PC-9 (cell line): ENCODE data around the gene KIFAP3. TPM values are rescaled to one million over a fixed set of nuclear protein-coding genes. Genes with fewer than 3 reads are reported as not detected.
"Not testable (repeated sequence)": the region's sequence is repeated elsewhere in the genome, so short reads cannot be mapped to it uniquely, and the experiment has no call there.

Experiments
- BruUV-seq: library from RNA; stranded (reverse); fragments of 400-500 nt; replicated peaks from 2 replicates; lab custom pipeline; 2021; lab: Mats Ljungman, UMichigan
- CTCF ChIA-PET: fragments of 300-600 bp; sonication (Branson Sonifier 250); formaldehyde crosslinking; loops from one replicate; lab custom pipeline; 2022; ENCODE audit warnings: antibody characterized with exemption; lab: Charles Lee
- POLR2A ChIA-PET: fragments of 300-600 bp; sonication (Branson Sonifier 250); formaldehyde crosslinking; loops from one replicate; lab custom pipeline; 2022; ENCODE audit warnings: antibody characterized with exemption; ENCODE audit not compliant: unreplicated experiment; lab: Charles Lee
- DNase-seq, 2 experiments: peaks; one replicate each; pipeline versions ENCODE4 v3.0.0 to v3.0.0-alpha.2; 2015 to 2022; ENCODE audit warnings: mixed read lengths in 1 of 2
- H2AFZ ChIP-seq: fragments of 200-600 bp; sonication (generic); 2 replicates; pipeline ENCODE4 v1.8.1; 2017; ENCODE audit warnings: antibody characterized with exemption
- H3F3A ChIP-seq: fragments of 200-600 bp; sonication (generic); 2 replicates; pipeline ENCODE4 v1.8.1; 2017; ENCODE audit warnings: antibody characterized with exemption, mild to moderate bottlenecking, low read depth; ENCODE audit not compliant: insufficient read depth
- H3K27ac ChIP-seq: fragments of 200-600 bp; sonication (generic); 2 replicates; pipeline ENCODE4 v1.6.1; 2016; ENCODE audit warnings: mixed run types
- H3K27me3 ChIP-seq: fragments of 200-600 bp; sonication (generic); 2 replicates; pipeline ENCODE4 v1.6.1; 2016; ENCODE audit warnings: low read depth, mixed run types; ENCODE audit not compliant: insufficient read depth
- H3K36me3 ChIP-seq: fragments of 200-600 bp; sonication (generic); 2 replicates; pipeline ENCODE4 v1.6.1; 2016; ENCODE audit warnings: low read depth, mixed run types
- H3K4me1 ChIP-seq: fragments of 200-600 bp; sonication (generic); replicated peaks from 2 replicates; pipeline ENCODE4 v1.6.1; 2016; ENCODE audit warnings: mixed run types; ENCODE audit not compliant: insufficient read depth
- H3K4me2 ChIP-seq: fragments of 200-600 bp; sonication (generic); 2 replicates; pipeline ENCODE4 v1.6.1; 2017; ENCODE audit warnings: mixed run types
- H3K4me3 ChIP-seq: fragments of 200-600 bp; sonication (generic); 2 replicates; pipeline ENCODE4 v1.6.1; 2016; ENCODE audit warnings: mixed run types
- H3K79me2 ChIP-seq: fragments of 200-600 bp; sonication (generic); 2 replicates; pipeline ENCODE4 v1.6.1; 2017; ENCODE audit warnings: low read depth, mixed run types
- H3K9me2 ChIP-seq: fragments of 200-600 bp; sonication (generic); 2 replicates; pipeline ENCODE4 v1.8.1; 2017; ENCODE audit warnings: mild to moderate bottlenecking; ENCODE audit not compliant: insufficient read depth
- H3K9me3 ChIP-seq: fragments of 200-600 bp; sonication (generic); 2 replicates; pipeline ENCODE4 v1.8.1; 2016; ENCODE audit warnings: low read depth; ENCODE audit not compliant: insufficient read depth
- H4K20me1 ChIP-seq: fragments of 200-600 bp; sonication (generic); 2 replicates; pipeline ENCODE4 v1.8.1; 2017; ENCODE audit not compliant: insufficient read depth
- EZH2 ChIP-seq: fragments of 200-600 bp; sonication (generic); IDR thresholded peaks from 2 replicates; pipeline ENCODE4 v1.8.0; 2017; ENCODE audit warnings: antibody characterized with exemption, low read depth
- intact Hi-C: fragments of 100-400 bp; cut with micrococcal nuclease; formaldehyde crosslinking; loops from one replicate; pipeline ENCODE4 v1.10.0; 2022; ENCODE audit not compliant: unreplicated experiment
- total RNA-seq: library from RNA; stranded (reverse); gene quantifications from 2 replicates; pipeline ENCODE4 v1.2.3, GENCODE V29; 2021
- TF ChIP-seq, protein P1 (sequence below): fragments of 200-600 bp; sonication (generic); conservative IDR thresholded peaks from 2 replicates; pipeline ENCODE4 v1.6.1; 2017; ENCODE audit warnings: mixed run types, antibody characterized with exemption, mild to moderate bottlenecking, moderate library complexity

KIFAP3 gene
- total RNA-seq, 1 experiment from 2014 or later: 9.7 TPM

DNA sequence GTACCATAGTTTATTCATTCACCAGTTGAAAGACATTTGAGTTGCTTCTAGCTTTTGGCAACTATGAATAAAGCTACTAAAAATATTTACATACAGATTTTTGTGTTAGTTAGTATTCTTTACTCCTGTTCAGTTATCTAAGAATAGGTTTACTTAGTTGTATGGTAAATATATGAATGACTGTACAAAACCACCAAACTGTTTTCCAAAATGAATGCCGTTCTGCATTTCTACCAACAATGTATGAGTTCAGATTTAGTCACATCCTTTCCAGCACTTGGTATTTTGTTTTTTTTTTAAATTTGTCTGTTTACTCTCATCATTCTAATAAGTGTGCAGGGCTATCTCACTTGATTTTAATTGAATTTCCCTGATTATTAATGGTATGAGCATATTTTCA lies 3.4 kb upstream of the KIFAP3 start:
- Histone ChIP-seq H4K20me1 (no peaks in the 10 kb centered on the region), H3K36me3 (no peaks in the 10 kb centered on the region), H3F3A (no peaks in the 10 kb centered on the region), H3K4me3 (no peak overlapping the region), H3K9me3 (no peaks in the 10 kb centered on the region), H3K27ac (no peak overlapping the region), H3K4me2 (no peak overlapping the region), H3K27me3 (no peaks in the 10 kb centered on the region), H3K79me2 (0 out of 2 replicates have a peak, but pooled peaks cover 7% of the 10 kb centered on the region), H3K9me2 (no peaks in the 10 kb centered on the region), H2AFZ (no peak overlapping the region), H3K4me1 (peaks cover 14% of the 10 kb centered on the region; the same call in 1 of the 2 replicates)
- CTCF ChIA-PET: no interaction called here
- POLR2A ChIA-PET: no interaction called here
- intact Hi-C loops: loop anchor here (10.0 kb wide), 1 partner anchor 487 kb away; no protein-coding TSS in a partner anchor
- DNase-seq: no peak
- TF ChIP-seq, protein P1, sequence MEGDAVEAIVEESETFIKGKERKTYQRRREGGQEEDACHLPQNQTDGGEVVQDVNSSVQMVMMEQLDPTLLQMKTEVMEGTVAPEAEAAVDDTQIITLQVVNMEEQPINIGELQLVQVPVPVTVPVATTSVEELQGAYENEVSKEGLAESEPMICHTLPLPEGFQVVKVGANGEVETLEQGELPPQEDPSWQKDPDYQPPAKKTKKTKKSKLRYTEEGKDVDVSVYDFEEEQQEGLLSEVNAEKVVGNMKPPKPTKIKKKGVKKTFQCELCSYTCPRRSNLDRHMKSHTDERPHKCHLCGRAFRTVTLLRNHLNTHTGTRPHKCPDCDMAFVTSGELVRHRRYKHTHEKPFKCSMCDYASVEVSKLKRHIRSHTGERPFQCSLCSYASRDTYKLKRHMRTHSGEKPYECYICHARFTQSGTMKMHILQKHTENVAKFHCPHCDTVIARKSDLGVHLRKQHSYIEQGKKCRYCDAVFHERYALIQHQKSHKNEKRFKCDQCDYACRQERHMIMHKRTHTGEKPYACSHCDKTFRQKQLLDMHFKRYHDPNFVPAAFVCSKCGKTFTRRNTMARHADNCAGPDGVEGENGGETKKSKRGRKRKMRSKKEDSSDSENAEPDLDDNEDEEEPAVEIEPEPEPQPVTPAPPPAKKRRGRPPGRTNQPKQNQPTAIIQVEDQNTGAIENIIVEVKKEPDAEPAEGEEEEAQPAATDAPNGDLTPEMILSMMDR: no peak
- TF ChIP-seq EZH2: no peak
- no TSS peak for BruUV-seq

DNA sequence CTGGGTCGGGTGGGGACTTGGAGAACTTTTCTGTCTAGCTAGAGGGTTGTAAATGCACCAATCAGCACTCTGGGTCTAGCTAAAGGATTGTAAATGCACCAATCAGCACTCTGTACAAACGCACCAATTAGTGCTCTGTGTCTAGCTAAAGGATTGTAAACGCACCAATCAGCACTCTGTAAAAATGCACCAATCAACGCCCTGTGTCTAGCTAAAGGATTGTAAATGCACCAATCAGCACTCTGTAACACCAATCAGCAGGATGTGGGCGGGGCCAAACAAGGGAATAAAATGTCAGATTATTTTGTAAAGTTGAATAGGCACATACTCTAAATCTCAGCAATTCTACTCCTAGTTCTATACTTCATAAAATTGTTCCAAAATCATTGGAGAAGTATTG lies 2.5 kb upstream of the KIFAP3 start:
- H2AFZ ChIP-seq, H3K27ac ChIP-seq, POLR2A ChIA-PET, BruUV-seq, H3K9me3 ChIP-seq, H3K27me3 ChIP-seq, H3K4me2 ChIP-seq, H3K36me3 ChIP-seq, H3F3A ChIP-seq, H3K4me3 ChIP-seq, DNase-seq, CTCF ChIA-PET, H4K20me1 ChIP-seq, H3K79me2 ChIP-seq, H3K9me2 ChIP-seq: not testable (repeated sequence)
- H3K4me1 ChIP-seq: peaks cover 14% of the 10 kb centered on the region; the same call in 1 of the 2 replicates
- intact Hi-C loops: loop anchor here (10.0 kb wide), 1 partner anchor 488 kb away; no protein-coding TSS in a partner anchor

DNA sequence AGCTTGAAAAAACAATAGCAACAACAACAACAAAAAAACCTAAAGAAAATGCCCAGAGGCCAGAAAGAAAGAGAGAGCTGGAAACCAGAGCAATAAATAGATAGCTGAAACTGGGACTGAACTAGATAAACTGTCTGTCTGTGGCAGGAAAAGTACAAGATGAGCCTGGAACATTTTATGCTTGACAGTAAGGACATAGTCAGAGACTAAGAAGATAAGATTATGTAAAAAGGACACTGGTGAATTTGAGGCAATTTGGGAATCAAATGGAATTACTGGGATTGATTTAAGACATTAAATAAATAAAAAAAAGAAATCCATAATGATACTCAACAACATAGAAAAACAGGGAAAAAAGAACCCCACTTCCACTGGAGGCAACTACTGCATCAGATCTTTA lies 1.7 kb upstream of the KIFAP3 start:
- Histone ChIP-seq H3K9me3 (no peaks in the 10 kb centered on the region), H3K4me2 (no peak overlapping the region), H3K9me2 (no peaks in the 10 kb centered on the region), H3K36me3 (no peaks in the 10 kb centered on the region), H3K79me2 (0 out of 2 replicates have a peak, but pooled peaks cover 7% of the 10 kb centered on the region), H3K27ac (no peak overlapping the region), H2AFZ (no peak overlapping the region), H4K20me1 (no peaks in the 10 kb centered on the region), H3K27me3 (no peaks in the 10 kb centered on the region), H3K4me1 (peaks cover 14% of the 10 kb centered on the region; the same call in 1 of the 2 replicates), H3F3A (no peaks in the 10 kb centered on the region), H3K4me3 (no peak overlapping the region)
- intact Hi-C loops: loop anchor here (10.0 kb wide), 1 partner anchor 489 kb away; no protein-coding TSS in a partner anchor
- TF ChIP-seq EZH2: no peak
- TF ChIP-seq, protein P1: no peak
- ChIA-PET CTCF (interaction anchor here (0.7 kb wide), 1 partner anchor 74 kb away, joined by 4 read pairs; no protein-coding TSS in a partner anchor), POLR2A (no interaction called here)
- BruUV-seq: no TSS peak
- DNase-seq: no peak
